Fibroblast of lung (primary cell): Measurements from ENCODE around the gene CMTM3. TPM values are rescaled to one million over a fixed set of nuclear protein-coding genes. Genes with fewer than 3 reads are reported as not detected.
"Not testable (repeated sequence)": the region's sequence is repeated elsewhere in the genome, so short reads cannot be mapped to it uniquely, and the experiment has no call there.

Experiments used
- DNase-seq, 2 donors: peaks; one replicate each; pipeline versions ENCODE4 v3.0.0 to v3.0.0-alpha.2; 2010; ENCODE audit warnings: low read depth in 2 of 2
- H2AFZ ChIP-seq: 2 replicates; pipeline ENCODE4 v1.5.1; 2012; ENCODE audit warnings: low read length, control low read depth, inconsistent platforms
- H3K27ac ChIP-seq: 2 replicates; pipeline ENCODE4 v1.5.1; 2011; ENCODE audit warnings: low read length, control low read depth; ENCODE audit not compliant: insufficient read depth
- H3K27me3 ChIP-seq: 2 replicates; pipeline ENCODE4 v1.5.1; 2011; ENCODE audit warnings: mild to moderate bottlenecking, low read length; ENCODE audit not compliant: control insufficient read depth, insufficient read depth
- H3K36me3 ChIP-seq: 2 replicates; pipeline ENCODE4 v1.5.1; 2011; ENCODE audit warnings: low read length; ENCODE audit not compliant: control insufficient read depth, insufficient read depth
- H3K4me1 ChIP-seq: 2 replicates; pipeline ENCODE4 v1.5.1; 2011; ENCODE audit warnings: low read length; ENCODE audit not compliant: control insufficient read depth, insufficient read depth; ENCODE audit errors: extremely low read depth
- H3K4me2 ChIP-seq: 2 replicates; pipeline ENCODE4 v1.5.1; 2011; ENCODE audit warnings: low read length, control low read depth; ENCODE audit not compliant: insufficient read depth; ENCODE audit errors: extremely low read depth
- H3K4me3 ChIP-seq, 4 experiments: fragments of 200-600 bp in 1 of 4; sonication (generic) in 1 of 4; replicated peaks in 1 of 4; 2 replicates each; pipeline ENCODE4 v1.5.1; 2011 to 2016; ENCODE audit warnings: low read length in 4 of 4, low read depth in 3 of 4, mild to moderate bottlenecking in 3 of 4, control low read depth in 2 of 4, inconsistent platforms in 1 of 4, mixed read lengths in 1 of 4; ENCODE audit not compliant: insufficient read depth in 1 of 4; ENCODE audit errors: control extremely low read depth in 1 of 4
- H3K79me2 ChIP-seq: 2 replicates; pipeline ENCODE4 v1.5.1; 2012; ENCODE audit warnings: mild to moderate bottlenecking, low read length, inconsistent platforms; ENCODE audit not compliant: control insufficient read depth, insufficient read depth
- H3K9ac ChIP-seq: 2 replicates; pipeline ENCODE4 v1.5.1; 2011; ENCODE audit warnings: mild to moderate bottlenecking, low read length, control low read depth; ENCODE audit not compliant: insufficient read depth
- H3K9me3 ChIP-seq: 2 replicates; pipeline ENCODE4 v1.5.1; 2012; ENCODE audit warnings: low read depth, low read length; ENCODE audit not compliant: control insufficient read depth, insufficient read depth
- H4K20me1 ChIP-seq: 2 replicates; pipeline ENCODE4 v1.5.1; 2011; ENCODE audit warnings: low read length; ENCODE audit not compliant: control insufficient read depth, insufficient read depth; ENCODE audit errors: extremely low read depth
- CTCF ChIP-seq, 2 donors: IDR thresholded peaks in 1 of 2; conservative IDR thresholded peaks in 1 of 2; 1 replicate in 1 of 2; 2 replicates in 1 of 2; pipeline ENCODE4 v1.5.1; 2011 to 2012; ENCODE audit warnings: low read length in 2 of 2, control low read depth in 1 of 2, inconsistent platforms in 1 of 2, low read depth in 1 of 2, mild to moderate bottlenecking in 1 of 2
- EZH2 ChIP-seq: IDR thresholded peaks from 2 replicates; pipeline ENCODE4 v1.5.1; 2012; ENCODE audit warnings: low read length, control low read depth, mild to moderate bottlenecking; ENCODE audit errors: missing control alignments
- polyA plus RNA-seq, 2 donors: library from polyadenylated mRNA; depleted of rRNA in 1 of 2; stranded (reverse) in 1 of 2; unstranded in 1 of 2; fragments of >200 nt; gene quantifications; 2 replicates each; pipeline ENCODE4 v1.2.1, GENCODE V29; 2011 to 2012; ENCODE audit warnings: missing spikeins in 1 of 2
- total RNA-seq: library from RNA; depleted of rRNA; stranded (reverse); fragments of >200 nt; gene quantifications from 2 replicates; pipeline ENCODE4 v1.2.1, GENCODE V29; 2014

Gene CMTM3
- total and polyA plus RNA-seq, 2 donors (not counting 1 experiment from before 2014, with no cell fraction given): 10.1 to 18.6 TPM

- Histone ChIP-seq H3K36me3 (no peaks in the 10 kb centered on the region), H3K4me3 (no peak overlapping the region), H2AFZ (no peak overlapping the region), H3K27me3 (peaks cover 4% of the 10 kb centered on the region), H3K4me1 (no peaks in the 10 kb centered on the region), H3K27ac (no peak overlapping the region), H3K9me3 (no peaks in the 10 kb centered on the region), H4K20me1 (no peaks in the 10 kb centered on the region), H3K4me2 (no peak overlapping the region), H3K9ac (no peak overlapping the region), H3K79me2 (no peaks in the 10 kb centered on the region)
- no peak for DNase-seq
- TF ChIP-seq CTCF (conservative IDR thresholded peaks at IDR 0.05 in 1 of 2, IDR thresholded peaks at IDR 0.05 in 1 of 2; ENCODE audit: low read depth in 1 of 2, low read length in 2 of 2) (no peak), EZH2 (no peak)
Measured at GRCh38 chr16:66592241-66592640, 12.3 kb upstream of the CMTM3 start.

- no peaks in the 10 kb centered on the region for H3K4me1 ChIP-seq
- no peak for TF ChIP-seq CTCF (conservative IDR thresholded peaks at IDR 0.05 in 1 of 2, IDR thresholded peaks at IDR 0.05 in 1 of 2; ENCODE audit: low read depth in 1 of 2, low read length in 2 of 2)
- TF ChIP-seq EZH2: no peak
- H3K36me3 ChIP-seq: no peaks in the 10 kb centered on the region
- no peak overlapping the region for H3K9ac ChIP-seq
- H3K79me2 ChIP-seq: no peaks in the 10 kb centered on the region
- H3K27ac ChIP-seq: no peak overlapping the region
- no peak overlapping the region for H2AFZ ChIP-seq
- H4K20me1 ChIP-seq: no peaks in the 10 kb centered on the region
- peaks cover 4% of the 10 kb centered on the region for H3K27me3 ChIP-seq
- no peaks in the 10 kb centered on the region for H3K9me3 ChIP-seq
- H3K4me3 ChIP-seq: no peak overlapping the region
- H3K4me2 ChIP-seq: no peak overlapping the region
- no peak for DNase-seq
Measured at GRCh38 chr16:66592814-66593213, 11.7 kb upstream of the CMTM3 start.

- Histone ChIP-seq H3K79me2 (no peaks in the 10 kb centered on the region), H3K9ac (no peak overlapping the region), H3K4me3 (no peak overlapping the region), H4K20me1 (no peaks in the 10 kb centered on the region), H3K4me1 (no peaks in the 10 kb centered on the region), H3K4me2 (no peak overlapping the region), H2AFZ (no peak overlapping the region), H3K36me3 (no peaks in the 10 kb centered on the region), H3K9me3 (no peaks in the 10 kb centered on the region), H3K27ac (no peak overlapping the region), H3K27me3 (peaks cover 6% of the 10 kb centered on the region)
- TF ChIP-seq CTCF (conservative IDR thresholded peaks at IDR 0.05 in 1 of 2, IDR thresholded peaks at IDR 0.05 in 1 of 2; ENCODE audit: low read depth in 1 of 2, low read length in 2 of 2): no peak
- TF ChIP-seq EZH2: no peak
- no peak for DNase-seq
Measured at GRCh38 chr16:66594739-66595138, 9.8 kb upstream of the CMTM3 start.

GRCh38 chr16:66596559-66596958 lies 7.9 kb upstream of the CMTM3 start:
- H3K79me2 ChIP-seq: not testable (repeated sequence)

More at GRCh38 chr16:66596559-66596958, 7.9 kb upstream of the CMTM3 start:
- H3K4me1 ChIP-seq, H3K9me3 ChIP-seq, H3K4me2 ChIP-seq, H4K20me1 ChIP-seq, H3K27ac ChIP-seq, DNase-seq, H3K9ac ChIP-seq, H3K36me3 ChIP-seq, H3K4me3 ChIP-seq, H2AFZ ChIP-seq, H3K27me3 ChIP-seq: not testable (repeated sequence)
